Sigmoid colon (tissue), 7 donors: Measurements from ENCODE around the gene TCAP. TPM values are rescaled to one million over a fixed set of nuclear protein-coding genes. Genes with fewer than 3 reads are reported as not detected.

Experiments
- DNase-seq: peaks from one replicate; pipeline ENCODE4 v3.0.0-alpha.2; 2019
- H3K27ac ChIP-seq, 4 donors: fragments of 200-600 bp; sonication (generic); one replicate each; pipeline ENCODE4 v1.5.1; 2016 to 2019; ENCODE audit warnings: mild to moderate bottlenecking in 1 of 4
- H3K27me3 ChIP-seq, 3 donors: fragments of 200-600 bp; sonication (generic); one replicate each; pipeline ENCODE4 v1.5.1; 2019; ENCODE audit warnings: mild to moderate bottlenecking in 1 of 3
- H3K36me3 ChIP-seq, 4 donors: fragments of 200-600 bp; sonication (generic); one replicate each; pipeline ENCODE4 v1.5.1; 2016 to 2019
- H3K4me1 ChIP-seq, 4 donors: fragments of 200-600 bp; sonication (generic); one replicate each; pipeline ENCODE4 v1.5.1; 2017 to 2019
- H3K4me3 ChIP-seq, 4 donors: fragments of 200-600 bp; sonication (generic); one replicate each; pipeline ENCODE4 v1.5.1; 2017 to 2019; ENCODE audit warnings: mild to moderate bottlenecking in 2 of 4, moderate library complexity in 1 of 4
- H3K9me3 ChIP-seq, 4 donors: fragments of 200-600 bp in 3 of 4; sonication (generic) in 3 of 4; one replicate each; pipeline versions ENCODE4 v1.5.1 to v1.6.1; 2013 to 2019
- EP300 ChIP-seq, 4 donors: sonication (generic); formaldehyde crosslinking; IDR thresholded peaks; one replicate each; pipeline ENCODE4 v1.6.1; 2017; ENCODE audit warnings: antibody characterized with exemption in 4 of 4
- POLR2A ChIP-seq, 2 donors: fragments of 450-650 bp; IDR thresholded peaks; one replicate each; pipeline ENCODE4 v1.6.1; 2016; ENCODE audit warnings: antibody characterized with exemption in 2 of 2, mild to moderate bottlenecking in 2 of 2, moderate library complexity in 2 of 2
- POLR2AphosphoS5 ChIP-seq, 4 donors: sonication (generic); formaldehyde crosslinking; IDR thresholded peaks; one replicate each; pipeline ENCODE4 v1.6.1; 2017; ENCODE audit warnings: antibody characterized with exemption in 4 of 4
- WGBS, 2 donors: extraction: QIAGEN DNeasy Blood & Tissue Kit; methylation state at CpG; one replicate each; pipeline ENCODE4 v1.1.7; 2013; 5-methylcytosine and 5-hydroxymethylcytosine counted together
- intact Hi-C: fragments of 100-400 bp; cut with DNase I; formaldehyde crosslinking; loops from one replicate; pipeline ENCODE4 v1.15.1; 2023
- polyA plus RNA-seq, 3 donors: library from polyadenylated mRNA; stranded (reverse); fragments of 200-250 nt; gene quantifications; one replicate each; pipeline ENCODE4 v1.2.3, GENCODE V29; 2013
- total RNA-seq, 4 donors: library from RNA; depleted of rRNA; stranded (reverse); fragments of >200 nt; gene quantifications; one replicate each; pipeline ENCODE4 v1.1.0, GENCODE V29; 2016
- TF ChIP-seq, protein P1 (sequence below), 4 experiments: fragments of 450-650 bp in 3 of 4; fragments of 200-600 bp in 1 of 4; IDR thresholded peaks; one replicate each; pipeline ENCODE4 v1.5.1; 2016 to 2019; ENCODE audit warnings: antibody characterized with exemption in 4 of 4, mild to moderate bottlenecking in 3 of 4, moderate library complexity in 2 of 4
- donor health status: healthy with polysubstance abuse.
- donor health status: Bipolar disorder and iron deficiency.
- donor health status: healthy.

Gene TCAP
- total and polyA plus RNA-seq, 7 donors, result 0.49 to 3.5 (median 1.1) TPM; not detected in 1

DNA sequence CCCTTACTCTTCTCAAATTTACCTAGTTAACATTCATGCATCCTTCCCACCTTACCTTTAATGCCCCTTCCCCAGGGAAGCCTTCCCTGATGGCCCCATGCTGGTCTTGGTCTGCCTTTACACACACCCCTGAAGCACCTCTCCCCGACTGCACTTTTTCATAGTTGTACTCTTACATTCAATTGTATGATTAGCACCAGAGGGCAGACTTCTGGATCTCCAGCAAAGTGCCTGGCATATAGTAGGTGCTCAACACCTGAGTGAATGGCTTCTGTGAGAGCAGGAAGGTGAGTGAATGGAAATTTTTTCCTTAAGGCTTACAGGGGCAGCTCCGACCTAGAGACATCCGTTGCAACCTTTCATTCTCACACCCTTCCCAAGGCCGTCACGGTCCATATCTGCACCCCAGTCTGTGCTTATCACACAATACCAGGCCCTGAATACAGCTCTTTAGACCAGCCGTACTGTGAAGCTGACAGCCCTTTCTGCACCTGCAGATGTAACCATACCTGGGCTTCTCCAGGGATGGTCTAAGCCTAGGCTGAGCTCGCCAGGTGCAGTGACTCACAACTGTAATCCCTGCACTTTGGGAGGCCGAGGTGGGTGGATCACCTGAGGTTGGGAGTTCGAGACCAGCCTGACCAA, 18.3 kb downstream of the TCAP start:
- intact Hi-C loops, result no loop called here
- no peak for DNase-seq
- TF ChIP-seq POLR2A (IDR thresholded peaks at IDR 0.05) (no peak), EP300 (IDR thresholded peaks at IDR 0.05) (no peak), POLR2AphosphoS5 (IDR thresholded peaks at IDR 0.05) (no peak)
- TF ChIP-seq, protein P1, sequence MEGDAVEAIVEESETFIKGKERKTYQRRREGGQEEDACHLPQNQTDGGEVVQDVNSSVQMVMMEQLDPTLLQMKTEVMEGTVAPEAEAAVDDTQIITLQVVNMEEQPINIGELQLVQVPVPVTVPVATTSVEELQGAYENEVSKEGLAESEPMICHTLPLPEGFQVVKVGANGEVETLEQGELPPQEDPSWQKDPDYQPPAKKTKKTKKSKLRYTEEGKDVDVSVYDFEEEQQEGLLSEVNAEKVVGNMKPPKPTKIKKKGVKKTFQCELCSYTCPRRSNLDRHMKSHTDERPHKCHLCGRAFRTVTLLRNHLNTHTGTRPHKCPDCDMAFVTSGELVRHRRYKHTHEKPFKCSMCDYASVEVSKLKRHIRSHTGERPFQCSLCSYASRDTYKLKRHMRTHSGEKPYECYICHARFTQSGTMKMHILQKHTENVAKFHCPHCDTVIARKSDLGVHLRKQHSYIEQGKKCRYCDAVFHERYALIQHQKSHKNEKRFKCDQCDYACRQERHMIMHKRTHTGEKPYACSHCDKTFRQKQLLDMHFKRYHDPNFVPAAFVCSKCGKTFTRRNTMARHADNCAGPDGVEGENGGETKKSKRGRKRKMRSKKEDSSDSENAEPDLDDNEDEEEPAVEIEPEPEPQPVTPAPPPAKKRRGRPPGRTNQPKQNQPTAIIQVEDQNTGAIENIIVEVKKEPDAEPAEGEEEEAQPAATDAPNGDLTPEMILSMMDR (IDR thresholded peaks at IDR 0.05), result no peak
- WGBS, 2 donors, result 89 to 94% methylated on average over 9 of the region's 9 CpGs
- no peaks in the 10 kb centered on the region for H3K9me3 ChIP-seq
- H3K27ac ChIP-seq, result no peak overlapping the region
- H3K36me3 ChIP-seq, result peaks cover 0 to 41% (median 0%) of the 10 kb centered on the region in 4 donors
- H3K4me3 ChIP-seq, result no peak overlapping the region
- H3K4me1 ChIP-seq, result peaks cover 0 to 7% (median 7%) of the 10 kb centered on the region in 4 donors
- no peaks in the 10 kb centered on the region for H3K27me3 ChIP-seq

DNA sequence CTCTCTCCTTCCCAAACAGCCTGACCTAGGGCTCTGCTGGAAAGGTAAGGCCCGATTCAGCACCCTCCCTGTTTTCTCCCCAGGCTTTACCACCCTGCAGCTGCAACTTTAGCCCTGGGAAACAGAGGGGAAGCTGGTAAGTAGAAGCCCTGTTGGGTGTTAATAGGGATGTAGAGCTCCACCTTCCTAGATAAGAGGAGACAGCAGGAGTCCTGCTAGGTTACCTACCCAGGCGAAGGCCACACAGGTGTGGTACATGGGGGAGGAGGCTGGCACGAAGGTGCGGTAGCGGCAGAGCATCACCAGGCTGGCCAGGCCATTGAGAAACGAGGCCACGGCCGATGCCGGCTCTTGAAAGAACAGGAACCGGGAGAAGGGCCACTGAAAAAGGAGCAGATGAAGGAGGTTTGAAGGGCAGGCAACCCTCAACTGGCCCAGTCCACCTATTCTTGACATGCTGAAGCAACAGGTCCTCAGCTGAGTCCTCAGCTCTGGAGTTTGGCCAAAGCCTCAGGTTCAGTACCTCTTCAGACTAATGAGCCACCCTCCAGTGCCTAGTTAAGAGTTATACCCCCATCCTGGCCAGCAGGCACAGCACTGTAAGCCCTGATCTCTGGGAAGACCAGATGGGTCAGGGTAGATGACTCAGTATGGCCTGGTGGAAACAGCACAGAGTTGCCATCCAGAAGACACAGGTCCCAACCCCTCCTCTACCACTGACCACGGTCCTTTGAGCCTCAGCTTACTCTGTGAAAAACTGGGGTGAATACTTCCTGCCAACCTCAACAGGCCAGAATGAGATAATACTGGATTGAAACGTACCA, 19.4 kb downstream of the TCAP start:
- Histone ChIP-seq H3K27ac (no peak overlapping the region), H3K9me3 (no peaks in the 10 kb centered on the region), H3K4me1 (peaks cover 0 to 15% (median 15%) of the 10 kb centered on the region in 4 donors), H3K4me3 (no peak overlapping the region), H3K36me3 (peaks cover 0 to 40% (median 0%) of the 10 kb centered on the region in 4 donors), H3K27me3 (no peaks in the 10 kb centered on the region)
- intact Hi-C loops, result loop anchor here (5.0 kb wide), 2 partner anchors 48 to 68 kb away; partner anchors contain the start of gene MIEN1
- no peak for DNase-seq
- TF ChIP-seq EP300 (IDR thresholded peaks at IDR 0.05) (no peak), POLR2A (IDR thresholded peaks at IDR 0.05) (no peak), POLR2AphosphoS5 (IDR thresholded peaks at IDR 0.05) (no peak)
- TF ChIP-seq, protein P1 (IDR thresholded peaks at IDR 0.05), result no peak
- WGBS, 2 donors, result 94 to 95% methylated on average over 12 of the region's 12 CpGs

DNA sequence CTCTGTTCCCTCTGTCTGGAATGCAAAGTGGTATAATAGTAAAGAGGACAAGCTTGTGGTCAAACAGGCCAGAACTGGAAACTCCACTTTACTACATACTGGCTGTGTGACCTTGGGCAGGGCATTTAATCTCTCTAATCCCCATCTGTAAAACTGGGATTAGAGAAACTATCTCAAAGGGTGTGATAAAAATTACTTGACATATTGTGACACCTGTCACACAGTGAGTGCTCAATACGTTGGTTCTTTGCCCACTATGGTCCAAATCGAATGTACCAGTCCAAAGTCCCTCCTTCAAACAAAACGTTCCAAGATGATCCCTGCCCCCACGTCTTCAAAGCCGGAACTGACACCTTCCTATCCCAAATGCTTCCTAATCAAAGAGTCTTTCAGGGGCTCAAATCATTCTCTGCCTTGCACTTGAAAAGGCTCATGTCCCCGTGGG, 22.0 kb downstream of the TCAP start:
- 14 to 53% methylated on average over 6 of the region's 6 CpGs for WGBS, 2 donors
- H3K4me3 ChIP-seq, result peak overlapping the region; percentile 62 to 71 (median 66)
- no peaks in the 10 kb centered on the region for H3K27me3 ChIP-seq
- no peaks in the 10 kb centered on the region for H3K9me3 ChIP-seq
- peak overlapping the region; percentile 84 to 92 (median 88) for H3K27ac ChIP-seq
- TF ChIP-seq, protein P1 (IDR thresholded peaks at IDR 0.05), result no peak
- no peak for TF ChIP-seq POLR2A (IDR thresholded peaks at IDR 0.05)
- TF ChIP-seq POLR2AphosphoS5 (IDR thresholded peaks at IDR 0.05), result no peak
- no peak for TF ChIP-seq EP300 (IDR thresholded peaks at IDR 0.05)
- no peak for DNase-seq
- peaks cover 0 to 23% (median 0%) of the 10 kb centered on the region in 4 donors for H3K36me3 ChIP-seq
- intact Hi-C loops, result loop anchor here (5.0 kb wide), 2 partner anchors 45 to 65 kb away; partner anchors contain the start of gene MIEN1
- H3K4me1 ChIP-seq, result peaks cover 0 to 15% (median 15%) of the 10 kb centered on the region in 4 donors

DNA sequence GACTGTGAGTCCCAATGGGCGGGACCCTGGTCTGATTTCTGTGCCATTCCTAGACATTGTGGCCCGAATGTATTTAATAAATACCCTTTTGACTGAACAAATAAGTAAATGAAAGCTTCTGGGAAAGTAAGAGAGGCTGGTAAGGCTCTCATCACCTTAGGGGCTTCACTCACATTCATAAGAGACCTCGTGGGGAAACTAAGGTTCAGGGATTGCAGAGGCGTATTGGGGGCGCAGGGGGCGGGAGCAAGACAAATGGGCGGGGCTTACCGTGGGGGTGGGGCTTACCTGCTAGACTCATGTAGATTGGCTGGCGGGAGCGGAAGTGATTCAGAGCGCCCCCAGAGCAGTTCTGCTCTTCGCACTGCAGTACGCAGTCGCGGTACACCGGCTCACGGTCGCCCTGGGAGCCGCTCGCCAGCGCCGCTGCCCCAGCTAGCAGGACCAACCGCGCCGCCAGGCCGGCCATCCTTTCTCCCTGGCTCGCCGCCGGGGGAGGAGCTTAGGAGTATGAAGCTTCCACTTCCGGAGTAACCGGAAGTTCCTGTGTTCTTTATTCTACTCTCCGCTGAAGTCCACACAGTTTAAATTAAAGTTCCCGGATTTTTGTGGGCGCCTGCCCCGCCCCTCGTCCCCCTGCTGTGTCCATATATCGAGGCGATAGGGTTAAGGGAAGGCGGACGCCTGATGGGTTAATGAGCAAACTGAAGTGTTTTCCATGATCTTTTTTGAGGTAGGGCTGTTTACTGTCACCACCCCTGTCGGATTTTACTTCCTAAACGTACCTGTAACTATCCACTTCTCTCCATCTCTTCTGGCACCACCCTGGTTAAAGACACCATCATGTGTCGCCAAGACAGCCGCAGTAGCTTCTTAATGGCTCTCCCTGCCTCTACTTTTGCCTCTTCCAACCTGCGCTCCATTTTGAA, 22.7 kb downstream of the TCAP start, which contains the start of gene PGAP3:
PGAP3 (minus strand) TSS at position 512 of the 929 bp plus-strand sequence; CDS start at position 469, 43 bp downstream.
- intact Hi-C loops, result loop anchor here (5.0 kb wide), 2 partner anchors 44 to 64 kb away; partner anchors contain the start of gene MIEN1
- Histone ChIP-seq H3K27ac (peak within 1 kb of the TSS; percentile 84 to 92 (median 88)), H3K4me1 (peaks cover 0 to 15% (median 15%) of the 10 kb centered on the region in 4 donors), H3K36me3 (peaks cover 0 to 18% (median 0%) of the 10 kb centered on the region in 4 donors), H3K4me3 (peak within 1 kb of the TSS; percentile 62 to 71 (median 66)), H3K9me3 (no peaks in the 10 kb centered on the region), H3K27me3 (no peaks in the 10 kb centered on the region)
- TF ChIP-seq EP300 (IDR thresholded peaks at IDR 0.05) (no peak), POLR2A (IDR thresholded peaks at IDR 0.05) (peak in 1 of 2 donors; percentile 50), POLR2AphosphoS5 (IDR thresholded peaks at IDR 0.05) (peak; percentile 37 to 69 (median 58))
- TF ChIP-seq, protein P1 (IDR thresholded peaks at IDR 0.05), result no peak
- WGBS, 2 donors, result 1 to 4% methylated on average over 45 of the region's 45 CpGs
- peak; percentile 92 for DNase-seq
